NCI-H2081 (cell line): ENCODE data around the gene TPSB2.

Experiments
- DNase-seq, 2 experiments: peaks; one replicate each; lab custom pipeline; 2025; lab: John Stamatoyannopoulos, UW

The TPSB2 gene

GRCh38 chr16:1181404-1182315 is 48.3 kb downstream of the TPSB2 start:
- DNase-seq: no peak

DNA sequence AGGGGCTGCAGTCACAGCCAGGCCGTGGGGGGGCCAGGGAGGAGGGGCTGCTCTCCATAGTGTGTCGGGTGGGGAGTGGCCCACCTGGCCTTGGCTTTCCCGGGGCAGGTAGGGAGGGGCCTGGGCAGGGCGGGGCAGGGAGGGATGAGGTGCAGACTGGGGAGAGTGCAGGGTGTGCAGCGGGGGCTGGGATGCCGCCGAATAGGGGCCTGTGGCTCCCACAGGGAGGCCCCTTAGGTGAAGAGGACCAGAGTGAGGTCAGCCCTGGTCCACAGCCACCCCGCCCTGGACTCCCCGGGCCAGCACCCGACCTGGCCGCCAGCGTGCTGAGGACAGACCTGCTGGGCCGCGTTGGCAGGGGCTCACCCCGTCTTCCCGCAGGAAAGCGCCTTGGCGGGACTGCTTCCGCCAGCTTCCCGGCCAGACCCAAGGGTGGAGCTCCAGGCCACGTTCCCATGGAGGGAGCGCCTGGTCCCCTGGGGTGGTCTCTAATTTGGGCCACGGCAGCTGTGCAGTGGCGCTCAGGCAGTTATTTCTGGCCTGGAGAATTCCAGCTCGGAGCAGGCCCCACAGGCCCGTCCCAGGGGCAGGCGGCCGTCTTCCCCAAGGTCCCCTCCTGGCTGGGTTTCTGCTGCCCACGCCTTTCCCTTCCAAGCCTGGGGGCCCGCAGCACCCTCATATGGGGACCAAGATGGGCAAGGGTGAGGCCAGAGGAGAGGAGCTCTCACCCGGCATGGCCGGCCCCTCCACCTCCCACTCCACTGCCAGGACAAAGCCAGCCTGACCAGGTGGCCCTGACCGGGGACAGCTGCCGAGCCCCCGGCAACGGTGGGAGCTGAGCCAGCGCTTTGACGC is 49.2 kb downstream of the TPSB2 start:
- no peak for DNase-seq
